ENCODE results near the gene DSE.

Gene DSE

DNA sequence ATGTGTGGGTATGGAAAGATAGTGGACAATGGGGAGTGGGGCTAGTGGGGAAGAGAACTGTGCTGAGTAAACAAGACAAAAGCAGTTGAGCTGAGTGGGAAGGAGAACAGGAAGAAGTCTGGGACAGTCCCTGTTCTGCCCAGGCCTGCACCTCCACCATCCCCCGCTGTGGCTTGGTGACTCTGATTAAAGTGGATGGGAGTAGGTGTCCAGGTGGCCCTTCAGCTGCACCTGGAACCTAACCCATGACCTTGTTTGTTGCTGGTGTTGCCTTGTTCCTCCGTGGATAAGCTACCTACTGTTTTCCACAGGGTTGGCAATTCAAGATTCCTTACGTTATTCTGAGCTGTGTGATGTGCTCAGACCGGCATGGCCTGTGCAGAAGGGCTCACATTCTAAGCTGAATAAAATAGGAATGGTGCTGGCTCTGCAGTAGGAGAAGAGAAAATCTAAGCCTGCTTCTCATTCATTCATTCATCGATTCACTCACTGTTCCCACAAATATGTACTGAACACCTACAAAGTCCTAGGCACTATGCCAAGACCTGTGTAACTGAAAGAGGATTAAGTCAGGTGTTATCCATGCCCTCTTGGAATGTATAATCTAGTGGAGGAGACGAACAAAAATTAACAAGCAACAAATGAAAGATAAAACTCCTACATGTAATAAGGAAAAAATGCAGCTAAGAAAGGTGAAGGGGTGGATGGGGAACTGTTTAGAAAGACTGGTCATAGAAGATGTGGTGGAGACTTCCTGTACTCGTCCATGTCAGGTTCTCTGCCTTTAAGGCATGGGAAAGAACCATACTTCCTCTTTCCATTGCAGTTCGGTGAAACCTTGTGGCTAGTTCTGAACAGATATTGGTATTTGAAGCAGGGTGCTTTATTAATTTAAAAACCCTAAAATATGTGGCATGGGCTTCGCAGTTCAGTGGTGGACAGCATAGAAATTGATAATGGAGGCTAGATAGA lies 80.3 kb downstream of the DSE start:
- no peak for DNase-seq

DNA sequence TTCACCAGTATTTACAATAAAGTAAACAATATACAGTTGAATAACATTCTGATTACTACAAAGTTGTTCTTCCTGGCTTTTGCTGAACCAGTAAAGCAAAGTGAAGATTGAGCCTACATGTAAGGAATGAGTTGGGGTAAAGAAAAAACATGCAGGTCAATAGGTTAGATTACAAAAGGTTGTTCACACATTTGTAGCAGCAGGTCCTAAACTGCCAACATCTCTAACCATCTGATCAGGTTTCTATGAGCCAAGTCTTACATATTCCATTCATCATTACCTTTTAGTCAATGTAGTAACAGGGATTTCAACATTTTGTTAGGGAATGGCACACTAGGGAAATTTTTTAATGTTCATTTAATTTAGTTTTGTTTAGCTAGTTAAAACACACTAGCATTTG lies 81.2 kb downstream of the DSE start:
- DNase-seq, result no peak

DNA sequence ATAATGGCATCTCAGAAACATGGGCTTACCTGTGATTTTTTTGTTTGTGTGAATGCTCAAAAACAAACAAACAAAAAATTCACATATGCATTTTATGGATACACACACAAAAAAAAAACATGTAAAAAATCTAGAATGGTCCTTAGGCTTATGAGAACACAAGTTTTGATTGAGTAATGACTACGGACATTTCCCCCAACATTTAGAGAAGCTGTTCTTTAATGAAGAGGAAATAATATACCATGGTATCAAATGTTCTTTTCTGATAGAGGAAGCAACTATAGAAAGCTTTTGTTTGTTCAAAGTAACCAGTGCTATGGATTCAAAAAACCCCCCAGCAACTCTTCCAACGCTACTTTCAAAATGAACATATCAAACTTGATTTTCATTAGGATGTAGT lies 81.8 kb downstream of the DSE start:
- no peak for DNase-seq

DNA sequence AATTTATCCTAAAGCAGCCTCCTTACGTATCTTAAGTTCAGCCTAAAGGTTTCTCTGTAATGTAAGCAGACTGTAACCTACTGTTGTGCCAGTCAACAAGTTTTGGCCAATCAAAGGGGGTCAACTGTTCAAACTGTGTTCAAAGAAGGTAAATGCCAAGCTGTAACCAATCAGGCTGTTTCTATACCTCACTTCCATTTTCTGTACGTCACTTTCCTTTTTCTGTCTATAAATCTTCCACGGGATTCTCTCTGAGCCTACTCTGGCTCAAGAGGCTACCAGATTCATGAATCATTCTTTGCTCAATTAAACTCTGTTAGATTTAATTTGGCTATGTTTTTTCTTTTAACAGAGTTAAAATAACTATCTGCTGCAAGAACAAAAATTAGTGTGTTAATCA lies 85.4 kb downstream of the DSE start:
- DNase-seq, result no peak

DNA sequence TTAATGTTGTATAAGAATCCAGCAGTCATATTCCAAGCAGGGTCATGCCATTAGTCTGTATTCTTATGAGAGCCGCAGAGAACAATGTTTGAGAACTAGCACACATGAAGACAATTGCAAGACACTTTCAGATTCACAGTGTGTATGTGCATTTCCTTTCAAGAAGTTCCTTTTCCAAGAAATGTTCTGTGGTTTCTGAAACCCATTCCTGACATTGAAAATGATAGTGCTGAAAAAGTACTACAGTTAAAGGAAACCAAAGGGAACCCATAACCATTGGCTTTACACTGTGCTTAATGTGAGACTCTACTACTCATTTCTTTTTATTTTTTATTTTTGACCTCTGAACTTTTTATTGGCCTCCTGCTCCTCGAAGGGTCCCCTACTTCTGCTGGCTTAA lies 86.2 kb downstream of the DSE start:
- DNase-seq, result no peak

DNA sequence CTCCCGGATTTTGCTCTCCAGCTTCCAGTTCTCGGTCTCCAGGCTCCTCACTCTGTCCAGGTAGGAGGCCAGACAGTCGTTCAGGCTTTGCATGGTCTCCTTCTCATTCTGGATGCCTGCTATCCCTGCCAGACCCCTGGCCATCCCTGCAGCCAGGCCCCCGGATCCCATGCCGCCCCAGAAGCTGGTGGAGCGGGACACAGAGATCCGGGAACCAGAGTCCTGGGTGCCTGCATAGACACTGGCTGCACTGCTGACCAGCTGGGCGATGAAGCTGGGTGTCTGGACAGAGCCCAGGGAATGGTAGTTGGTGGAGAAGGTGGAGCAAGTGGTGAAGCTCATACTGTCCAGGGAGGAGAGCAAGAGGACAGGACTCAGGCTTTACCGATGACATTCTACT lies 87.5 kb downstream of the DSE start:
- no peak for DNase-seq

DNA sequence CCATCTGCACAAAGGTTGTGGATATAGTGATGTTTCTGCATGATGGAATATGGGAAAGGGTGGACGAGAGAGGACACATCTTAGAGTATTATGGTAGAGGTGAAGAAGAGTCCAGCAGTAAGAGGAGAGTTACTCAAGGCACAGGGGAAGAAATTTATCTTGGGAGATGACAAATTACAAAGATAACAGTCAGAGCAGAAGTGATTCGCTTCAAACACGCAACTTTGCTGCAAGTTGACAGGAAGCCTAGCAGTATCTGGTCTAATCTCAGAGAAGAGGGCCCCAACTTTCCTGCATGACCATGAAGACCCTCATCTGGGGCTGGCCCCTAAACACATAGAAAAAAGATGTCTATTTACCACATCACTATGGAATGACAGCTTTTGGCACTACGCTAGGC lies 89.2 kb downstream of the DSE start:
- DNase-seq, result no peak

DNA sequence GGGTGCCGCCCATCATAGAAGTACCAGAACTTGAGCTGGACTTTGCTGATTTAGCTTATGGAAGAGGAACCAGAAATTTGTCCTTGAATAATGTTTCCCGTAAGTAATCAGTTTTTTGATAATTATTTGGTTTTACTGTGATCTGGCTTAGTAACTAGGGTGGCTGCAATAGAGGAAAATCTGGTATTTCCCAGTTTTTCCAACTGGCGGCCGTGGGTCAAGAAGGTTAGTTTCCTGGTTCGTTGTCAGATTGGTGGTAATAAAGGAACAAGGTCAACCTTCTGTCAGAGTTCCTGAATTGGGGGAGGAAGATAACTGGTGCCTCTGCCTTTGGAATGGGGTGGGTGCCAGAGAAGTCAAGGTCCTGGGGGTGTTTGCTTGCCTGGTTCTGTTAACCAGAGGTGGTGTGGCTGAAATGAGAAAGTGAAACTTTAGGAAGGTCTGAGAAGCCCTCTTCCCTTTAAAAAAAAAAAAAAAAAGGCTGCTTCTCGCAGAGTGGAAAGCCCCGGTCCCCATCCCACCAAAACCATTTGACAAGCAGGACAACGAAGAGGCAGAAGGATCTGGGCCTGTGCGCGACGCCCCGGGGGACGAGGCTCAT lies 90.7 kb downstream of the DSE start, which contains the start of gene CALHM6:
Gene CALHM6, plus strand, starts transcription at position 45 of the 601 bp plus-strand sequence. Its CDS starts 555 bp downstream, at position 600.
- no peak for DNase-seq

DNA sequence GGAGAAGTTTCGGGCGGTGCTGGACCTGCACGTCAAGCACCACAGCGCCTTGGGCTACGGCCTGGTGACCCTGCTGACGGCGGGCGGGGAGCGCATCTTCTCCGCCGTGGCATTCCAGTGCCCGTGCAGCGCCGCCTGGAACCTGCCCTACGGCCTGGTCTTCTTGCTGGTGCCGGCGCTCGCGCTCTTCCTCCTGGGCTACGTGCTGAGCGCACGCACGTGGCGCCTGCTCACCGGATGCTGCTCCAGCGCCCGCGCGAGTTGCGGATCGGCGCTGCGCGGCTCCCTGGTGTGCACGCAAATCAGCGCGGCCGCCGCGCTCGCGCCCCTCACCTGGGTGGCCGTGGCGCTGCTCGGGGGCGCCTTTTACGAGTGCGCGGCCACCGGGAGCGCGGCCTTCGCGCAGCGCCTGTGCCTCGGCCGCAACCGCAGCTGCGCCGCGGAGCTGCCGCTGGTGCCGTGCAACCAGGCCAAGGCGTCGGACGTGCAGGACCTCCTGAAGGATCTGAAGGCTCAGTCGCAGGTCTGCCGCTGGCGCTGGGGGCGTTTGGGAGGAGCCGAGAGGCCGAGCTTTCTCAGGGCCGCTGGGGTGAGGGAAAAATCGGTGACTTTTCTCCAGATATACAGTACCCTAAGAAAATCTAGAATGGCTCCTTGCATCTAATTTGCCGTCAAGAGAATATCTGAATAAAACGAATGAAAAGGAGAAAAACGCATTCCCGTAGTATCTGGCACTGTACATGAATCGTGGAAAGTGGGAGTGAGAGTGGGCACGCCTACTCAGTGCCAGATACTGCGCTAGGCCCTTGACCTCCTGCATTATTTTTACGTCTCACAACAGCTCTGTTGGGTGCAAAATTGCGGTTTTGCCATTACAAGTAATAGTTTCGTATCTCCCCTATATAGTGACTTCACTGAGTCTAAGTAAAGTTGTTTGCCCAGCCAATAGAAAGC lies 91.5 kb downstream of the DSE start:
- DNase-seq, result no peak

DNA sequence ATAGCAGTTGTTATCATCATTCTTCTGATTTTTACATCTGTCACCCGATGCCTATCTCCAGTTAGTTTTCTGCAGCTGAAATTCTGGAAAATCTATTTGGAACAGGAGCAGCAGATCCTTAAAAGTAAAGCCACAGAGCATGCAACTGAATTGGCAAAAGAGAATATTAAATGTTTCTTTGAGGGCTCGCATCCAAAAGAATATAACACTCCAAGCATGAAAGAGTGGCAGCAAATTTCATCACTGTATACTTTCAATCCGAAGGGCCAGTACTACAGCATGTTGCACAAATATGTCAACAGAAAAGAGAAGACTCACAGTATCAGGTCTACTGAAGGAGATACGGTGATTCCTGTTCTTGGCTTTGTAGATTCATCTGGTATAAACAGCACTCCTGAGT lies 92.6 kb downstream of the DSE start:
- no peak for DNase-seq

DNA sequence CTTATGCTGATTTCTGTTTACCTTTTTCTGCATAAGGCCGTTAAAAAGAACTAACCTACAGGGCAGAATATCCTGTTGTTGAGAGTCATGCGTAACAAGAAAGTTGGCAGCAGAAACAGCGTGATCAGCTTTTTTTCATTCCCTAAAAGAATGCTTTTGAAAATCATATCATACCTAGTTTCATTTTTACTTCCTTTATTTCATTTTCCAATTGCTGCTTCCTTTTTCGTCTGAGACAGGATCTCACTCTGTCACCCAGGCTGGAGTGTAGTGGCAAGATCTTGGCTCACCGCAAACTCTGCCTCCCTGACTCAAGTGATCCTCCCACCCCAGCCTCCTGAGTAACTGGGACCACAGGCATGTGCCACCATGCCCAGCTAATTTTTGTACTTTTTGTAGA lies 94.5 kb downstream of the DSE start:
- no peak for DNase-seq

DNA sequence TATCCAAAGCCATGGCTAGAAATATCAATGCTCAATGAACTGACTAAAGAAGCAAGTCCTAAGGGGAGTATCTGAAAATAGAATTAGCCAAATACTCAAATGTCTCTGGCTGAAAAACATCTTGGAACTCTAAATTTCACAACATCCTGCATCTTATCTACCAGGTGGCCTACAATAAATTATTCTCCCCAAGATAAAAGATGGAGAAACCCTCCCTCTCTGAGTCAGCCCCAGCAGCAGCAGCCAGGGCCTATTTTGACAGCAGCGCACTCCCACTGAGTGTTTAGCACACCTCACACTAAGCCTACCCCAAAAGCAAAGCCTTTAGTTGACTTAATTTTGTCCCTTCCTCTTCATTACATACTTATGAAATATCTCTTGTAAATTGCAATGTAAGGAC lies 96.3 kb downstream of the DSE start:
- DNase-seq, result no peak

DNA sequence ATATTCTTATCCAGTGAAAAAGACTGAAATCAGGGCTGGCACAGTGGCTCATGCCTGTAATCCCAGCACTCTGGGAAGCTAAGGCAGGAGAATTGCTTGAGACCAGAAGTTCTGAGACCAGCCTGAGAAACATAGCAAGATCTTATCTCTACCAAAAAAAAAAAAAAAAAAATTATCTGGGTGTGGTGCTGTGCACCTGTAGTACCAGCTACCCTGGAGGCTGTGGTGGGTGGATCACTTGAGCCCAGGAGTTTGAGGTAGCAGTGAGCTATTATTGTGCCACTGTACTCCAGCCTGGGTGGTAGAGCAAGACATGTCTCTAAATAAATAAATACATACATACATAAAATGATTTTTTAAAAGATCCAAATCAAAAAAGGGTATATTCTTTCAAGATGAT lies 96.8 kb downstream of the DSE start:
- no peak for DNase-seq

DNA sequence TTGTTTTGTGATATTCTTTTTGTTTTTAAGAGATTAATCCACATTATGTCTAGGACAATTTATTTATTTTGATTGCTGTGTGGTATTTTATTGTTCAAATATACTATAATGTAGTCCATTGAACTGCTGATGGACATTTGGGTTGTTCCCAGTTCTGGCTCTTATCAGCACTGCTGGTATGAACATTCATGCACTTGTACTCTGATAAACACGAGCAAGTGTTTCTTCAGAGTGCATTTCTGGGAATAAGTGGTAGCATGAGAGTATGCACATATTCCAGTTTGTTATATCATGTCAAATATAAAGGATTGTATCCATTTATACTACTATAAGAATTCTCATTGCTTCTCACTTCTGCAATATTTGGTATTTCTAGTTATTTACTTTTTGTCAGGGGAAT lies 97.5 kb downstream of the DSE start:
- no peak for DNase-seq

DNA sequence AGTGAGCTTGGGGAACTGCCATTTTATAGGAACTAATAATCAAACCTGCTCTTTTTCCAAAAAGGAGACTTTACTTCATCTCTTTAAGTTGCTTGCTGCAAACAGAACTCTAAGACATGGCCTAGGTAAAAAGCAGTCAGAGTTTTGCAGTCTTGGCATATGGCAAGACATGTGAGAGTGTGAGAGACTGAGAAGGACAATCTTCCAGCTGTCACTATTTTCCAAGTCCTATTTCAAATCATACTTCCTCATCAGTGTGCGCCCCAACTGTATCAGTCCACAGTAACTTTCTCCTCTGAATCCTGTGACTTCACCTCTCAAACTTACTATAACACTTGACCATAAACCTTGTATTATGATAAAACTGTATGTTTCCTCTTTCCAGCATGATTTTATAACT lies 100.8 kb downstream of the DSE start:
- no peak for DNase-seq

DNA sequence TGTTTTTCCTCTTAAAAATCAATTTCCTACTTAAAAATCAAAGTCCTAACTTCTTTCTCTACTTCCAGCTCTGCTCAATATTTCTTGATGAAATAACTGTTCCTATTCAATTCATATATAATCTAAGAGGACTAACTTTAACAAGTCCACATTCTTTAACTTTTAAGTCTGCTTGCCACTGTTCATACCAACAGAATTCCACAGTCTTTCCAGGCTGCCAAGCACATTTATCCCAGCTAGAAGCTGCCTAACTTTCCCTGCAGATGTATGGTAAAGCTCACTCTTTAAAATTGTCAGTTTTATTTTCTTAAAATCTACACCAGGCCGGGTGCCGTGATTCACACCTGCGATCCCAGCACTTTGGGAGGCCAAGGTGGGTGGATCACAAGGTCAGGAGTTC lies 102.0 kb downstream of the DSE start:
- DNase-seq, result no peak

DNA sequence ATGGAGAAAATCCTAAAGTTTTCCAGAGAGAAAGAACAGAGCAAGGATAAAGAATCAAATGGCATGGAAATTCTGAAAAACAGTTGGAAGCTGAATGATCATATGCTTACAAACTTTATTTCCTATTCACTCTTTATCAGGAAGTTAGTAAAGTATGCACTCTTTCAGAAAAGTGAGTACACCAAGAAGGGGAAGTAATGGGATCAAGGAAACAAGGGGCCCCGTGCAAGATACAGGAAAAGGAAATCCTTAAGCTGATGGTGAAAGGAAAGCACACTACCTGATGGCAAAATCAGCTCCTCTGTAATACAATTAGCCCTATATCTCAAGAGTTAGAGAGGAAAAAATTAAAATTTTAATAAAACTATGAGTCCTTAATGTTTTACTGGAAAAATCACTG lies 104.4 kb downstream of the DSE start:
- DNase-seq, result no peak

DNA sequence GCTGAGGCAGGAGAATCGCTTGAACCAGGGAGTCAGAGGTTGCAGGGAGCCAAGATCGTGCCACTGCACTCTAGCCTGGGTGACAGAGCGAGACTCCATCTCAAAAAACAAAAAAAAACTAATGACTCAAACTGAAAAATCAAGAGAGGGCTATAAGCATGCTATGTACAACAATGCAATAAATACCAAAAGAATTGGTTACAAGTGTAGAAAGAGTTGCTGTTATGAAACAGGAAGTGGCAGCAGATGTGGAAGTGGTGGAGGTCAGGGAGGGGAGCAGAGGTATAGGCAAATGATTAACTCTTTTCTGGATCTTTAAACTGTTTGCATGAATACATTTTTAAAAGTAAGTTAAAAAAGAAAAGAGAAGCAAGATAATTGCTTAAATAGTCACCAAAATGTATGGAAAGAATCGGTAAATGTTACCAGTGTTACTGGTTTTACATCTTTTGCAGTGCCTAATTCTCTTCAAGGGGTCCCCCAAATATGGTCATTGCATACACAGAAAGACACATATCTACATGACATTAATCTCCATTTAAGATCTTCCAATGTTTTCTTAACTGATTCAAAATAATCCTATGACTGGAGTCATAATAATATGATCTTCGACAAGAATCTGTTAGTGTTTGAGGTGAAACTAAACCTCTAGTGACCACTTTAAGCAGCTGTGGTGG lies 105.4 kb downstream of the DSE start:
- no peak for DNase-seq

DNA sequence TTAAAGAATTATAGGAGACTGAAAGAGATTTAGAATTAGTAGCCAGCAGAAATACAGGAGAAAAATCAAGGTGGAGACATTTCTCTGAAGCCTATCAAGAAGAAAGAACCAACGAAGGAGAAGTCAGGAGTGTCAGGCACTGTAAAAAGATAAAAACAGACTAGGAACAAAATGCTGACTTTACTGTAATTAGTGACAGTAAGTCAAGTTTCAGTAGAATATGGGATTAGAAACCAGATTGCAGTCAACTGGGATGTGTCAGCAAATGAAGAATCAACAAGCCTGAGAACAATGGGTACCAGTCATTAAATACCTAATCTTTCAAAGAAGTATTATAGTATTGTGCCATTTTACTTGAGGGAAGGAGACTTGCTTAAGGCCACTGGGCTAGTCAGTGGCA lies 112.0 kb downstream of the DSE start:
- DNase-seq, result no peak

DNA sequence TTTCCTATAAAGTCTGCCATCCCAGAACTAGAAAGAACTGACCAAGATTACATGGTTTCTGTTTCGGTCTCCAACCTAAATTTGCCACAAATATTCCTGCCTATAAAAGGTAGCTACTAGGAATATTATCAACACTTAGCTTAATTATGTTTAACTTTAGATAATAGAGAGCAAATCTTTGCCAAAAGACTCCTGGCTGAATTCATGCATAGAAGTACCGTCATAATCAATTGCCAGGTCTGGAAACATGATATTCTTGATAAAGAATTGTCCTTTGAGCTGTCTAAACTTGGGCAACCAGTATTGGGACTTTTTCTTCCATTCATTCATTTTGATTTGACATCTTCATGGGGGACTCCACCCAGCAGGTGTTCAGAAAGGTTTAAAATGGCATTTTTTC lies 112.9 kb downstream of the DSE start:
- DNase-seq, result no peak

DNA sequence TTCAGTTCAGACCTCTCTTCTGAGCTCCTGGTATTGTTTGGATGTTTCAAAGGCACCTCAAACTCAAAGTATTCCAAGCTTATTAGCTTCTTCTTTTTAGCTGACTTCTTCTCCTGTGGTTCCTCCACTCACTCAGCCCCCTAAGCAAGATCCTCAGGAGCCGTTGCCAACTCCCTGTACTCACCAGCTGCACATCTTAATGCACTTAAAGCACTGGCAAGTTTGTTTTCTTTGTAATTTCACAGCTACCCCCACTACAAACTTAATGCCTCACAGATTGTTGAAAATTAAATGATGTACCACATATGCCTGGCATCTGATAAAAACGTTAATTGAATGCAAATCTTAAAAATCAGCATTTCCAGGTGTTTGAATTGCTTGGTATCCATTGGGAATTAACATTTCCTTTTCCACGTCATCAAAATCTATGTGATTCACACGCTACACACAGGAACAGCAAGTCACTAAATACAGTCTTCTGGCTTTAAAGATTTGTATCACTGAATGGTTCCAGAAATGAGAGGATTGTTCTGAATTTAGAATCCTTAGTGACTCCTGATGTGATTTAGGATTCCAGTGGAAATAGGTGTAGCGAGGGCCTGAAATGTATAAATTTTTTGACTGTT lies 114.9 kb downstream of the DSE start:
- no peak for DNase-seq

DNA sequence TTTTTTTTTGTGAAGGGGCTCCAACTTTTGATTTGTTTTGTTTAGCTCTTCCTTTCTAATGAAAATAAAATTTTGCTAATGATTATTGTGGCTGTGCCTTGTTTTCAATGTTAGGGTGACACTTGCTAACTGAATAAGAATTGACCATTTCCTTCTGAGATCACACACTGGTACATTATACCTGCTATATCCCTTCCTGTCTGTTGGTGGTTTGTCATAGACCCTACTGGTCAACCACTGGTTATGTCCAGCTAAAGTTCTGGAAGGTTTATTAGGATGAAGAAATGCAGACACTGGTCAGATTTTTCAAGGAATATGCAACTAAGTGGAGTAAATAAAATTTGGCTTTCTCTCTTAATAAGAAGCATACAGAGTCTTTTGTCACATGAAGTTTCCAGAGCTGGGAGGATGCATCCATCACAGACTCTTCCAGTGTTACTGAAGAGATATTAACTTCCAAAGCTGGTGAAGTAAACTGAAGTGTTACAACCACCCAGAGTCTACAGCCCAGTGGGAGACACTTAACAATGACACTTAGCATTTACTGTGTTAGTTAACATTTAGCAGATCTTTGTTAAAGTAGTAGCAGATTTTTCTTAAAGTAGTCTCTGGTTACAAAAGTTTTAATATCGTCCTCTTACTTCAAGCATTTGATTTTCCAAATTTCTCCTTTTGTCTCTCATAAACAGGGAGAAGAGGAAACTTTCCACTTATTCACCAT lies 121.0 kb downstream of the DSE start:
- DNase-seq, result no peak

Measured in SHP77 (cell line).